Breast epithelium (tissue), 3 donors: ENCODE data around the gene REG1A.

Experiments used
- POLR2A ChIP-seq: fragments of 450-650 bp; IDR thresholded peaks from one replicate; pipeline ENCODE4 v1.6.1; 2016; ENCODE audit warnings: antibody characterized with exemption, mild to moderate bottlenecking, moderate library complexity
- TF ChIP-seq, protein P1 (sequence below), 3 donors: fragments of 450-650 bp; IDR thresholded peaks; one replicate each; pipeline ENCODE4 v1.5.1; 2016 to 2017; ENCODE audit warnings: antibody characterized with exemption in 3 of 3, mild to moderate bottlenecking in 3 of 3, moderate library complexity in 3 of 3

DNA sequence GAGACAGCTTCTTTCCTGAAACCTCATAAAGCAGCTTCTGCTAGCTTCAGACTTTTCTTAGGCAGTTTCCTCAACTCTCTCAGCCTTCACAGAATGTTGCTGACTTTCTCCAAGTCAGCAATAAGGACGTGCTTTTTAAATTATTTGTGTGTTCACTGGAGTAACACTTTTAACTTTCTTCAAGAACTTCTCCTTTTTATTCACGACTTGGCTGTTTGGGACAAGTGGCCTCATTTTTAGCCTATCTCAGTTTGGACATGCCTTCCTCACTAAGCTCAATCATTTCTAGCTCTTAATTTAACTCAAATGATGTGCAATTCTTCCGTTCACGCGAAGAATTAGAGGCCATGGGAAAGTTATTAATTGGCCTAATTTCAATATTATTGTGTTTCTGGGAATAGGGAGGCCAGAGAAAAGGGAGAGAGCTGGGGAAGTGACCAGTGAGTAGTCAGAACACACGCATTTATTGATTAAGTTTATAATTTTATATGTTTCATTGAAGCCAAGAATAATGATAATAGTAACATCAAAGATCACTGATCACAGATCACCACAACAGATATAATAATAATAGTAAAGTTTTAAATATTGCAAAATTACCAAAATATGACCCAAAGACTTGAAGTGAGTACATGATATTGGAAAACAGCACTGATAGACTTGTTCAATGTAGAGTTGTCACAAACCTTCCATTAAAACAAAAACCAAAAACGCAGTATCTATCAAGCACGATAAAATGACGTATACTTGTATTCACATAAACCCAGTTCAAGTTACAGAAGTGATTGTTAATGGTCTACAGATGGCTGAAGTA is 4.8 kb downstream of the REG1A start:
- TF ChIP-seq, protein P1, sequence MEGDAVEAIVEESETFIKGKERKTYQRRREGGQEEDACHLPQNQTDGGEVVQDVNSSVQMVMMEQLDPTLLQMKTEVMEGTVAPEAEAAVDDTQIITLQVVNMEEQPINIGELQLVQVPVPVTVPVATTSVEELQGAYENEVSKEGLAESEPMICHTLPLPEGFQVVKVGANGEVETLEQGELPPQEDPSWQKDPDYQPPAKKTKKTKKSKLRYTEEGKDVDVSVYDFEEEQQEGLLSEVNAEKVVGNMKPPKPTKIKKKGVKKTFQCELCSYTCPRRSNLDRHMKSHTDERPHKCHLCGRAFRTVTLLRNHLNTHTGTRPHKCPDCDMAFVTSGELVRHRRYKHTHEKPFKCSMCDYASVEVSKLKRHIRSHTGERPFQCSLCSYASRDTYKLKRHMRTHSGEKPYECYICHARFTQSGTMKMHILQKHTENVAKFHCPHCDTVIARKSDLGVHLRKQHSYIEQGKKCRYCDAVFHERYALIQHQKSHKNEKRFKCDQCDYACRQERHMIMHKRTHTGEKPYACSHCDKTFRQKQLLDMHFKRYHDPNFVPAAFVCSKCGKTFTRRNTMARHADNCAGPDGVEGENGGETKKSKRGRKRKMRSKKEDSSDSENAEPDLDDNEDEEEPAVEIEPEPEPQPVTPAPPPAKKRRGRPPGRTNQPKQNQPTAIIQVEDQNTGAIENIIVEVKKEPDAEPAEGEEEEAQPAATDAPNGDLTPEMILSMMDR (IDR thresholded peaks at IDR 0.05): no peak
- no peak for TF ChIP-seq POLR2A
